ES-I3 (cell line): ENCODE measurements around the gene DNAH11.

ENCODE experiments used
- H3K36me3 ChIP-seq: 2 replicates; pipeline ENCODE4 v1.6.1; 2013; ENCODE audit warnings: mild to moderate bottlenecking, low read length, control low read depth, moderate library complexity; ENCODE audit not compliant: insufficient read depth
- H3K4me1 ChIP-seq: 2 replicates; pipeline ENCODE4 v1.6.1; 2013; ENCODE audit warnings: mild to moderate bottlenecking, control low read depth, low read length; ENCODE audit not compliant: insufficient read depth
- H3K9ac ChIP-seq: 2 replicates; pipeline ENCODE4 v1.6.1; 2013; ENCODE audit warnings: low read depth, mild to moderate bottlenecking, low read length, moderate library complexity
- H3K9me3 ChIP-seq: 2 replicates; pipeline ENCODE4 v1.6.1; 2013; ENCODE audit warnings: mild to moderate bottlenecking, low read length, moderate library complexity; ENCODE audit not compliant: control insufficient read depth, insufficient read depth

Gene DNAH11

DNA sequence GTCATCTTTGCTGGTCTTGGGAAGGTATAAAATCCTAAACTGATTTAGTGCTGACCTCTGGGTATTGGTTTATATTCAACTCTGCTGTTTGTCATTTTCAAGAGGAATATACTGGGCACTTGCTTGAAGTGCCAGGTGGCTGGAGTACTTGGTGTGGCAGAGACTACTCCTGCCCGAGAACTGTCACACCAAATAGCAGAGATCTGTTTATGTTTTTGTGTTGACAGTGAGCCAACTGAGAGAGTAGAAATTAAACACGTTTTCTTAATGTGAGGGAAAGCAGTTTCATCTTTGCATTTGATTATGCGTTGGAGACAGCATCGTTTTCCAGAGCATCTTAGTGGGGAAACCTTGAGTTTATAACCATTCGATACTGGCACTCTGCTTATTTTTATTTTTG lies 228.4 kb downstream of the DNAH11 start:
- peaks cover 29% of the 10 kb centered on the region for H3K4me1 ChIP-seq
- no peaks in the 10 kb centered on the region for H3K36me3 ChIP-seq

DNA sequence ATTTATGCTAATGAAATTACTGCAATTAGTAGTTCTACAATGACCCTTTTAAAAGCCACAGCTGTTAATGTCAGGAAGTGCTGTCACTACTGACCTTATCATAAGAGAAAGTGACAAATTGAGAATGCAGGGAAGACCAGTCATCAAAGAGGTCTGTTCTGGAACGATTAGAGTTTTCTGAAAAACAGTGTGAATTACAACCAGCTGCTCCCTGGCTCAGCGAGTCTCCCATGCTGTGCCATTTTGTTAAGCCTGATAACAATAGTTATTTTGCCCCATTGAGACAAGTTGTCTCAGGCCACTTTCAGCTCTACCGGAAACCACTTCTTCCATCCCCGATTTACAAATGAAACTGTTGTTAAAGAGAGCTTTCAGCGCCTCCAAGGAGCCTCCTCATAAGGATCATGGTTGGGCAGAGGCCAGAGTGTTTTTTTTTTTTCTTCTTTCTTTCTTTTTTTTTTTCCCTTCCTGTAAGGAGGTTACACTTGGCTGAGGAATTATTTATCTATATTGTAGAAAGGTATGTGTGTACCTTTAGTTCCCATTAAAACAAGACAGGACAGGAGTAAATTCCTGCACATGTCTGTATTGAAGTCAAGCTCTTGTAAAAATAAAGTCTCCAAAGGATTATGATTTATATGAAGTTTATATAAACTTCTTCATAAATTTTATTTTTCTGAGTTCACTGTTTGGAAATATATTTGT lies 229.2 kb downstream of the DNAH11 start:
- Histone ChIP-seq H3K4me1 (peaks cover 29% of the 10 kb centered on the region), H3K9ac (no peak overlapping the region), H3K36me3 (no peaks in the 10 kb centered on the region), H3K9me3 (no peaks in the 10 kb centered on the region)

More for the DNA sequence above, 228.4 kb downstream of the DNAH11 start:
- H3K9ac ChIP-seq: no peak overlapping the region
- H3K9me3 ChIP-seq: no peaks in the 10 kb centered on the region

DNA sequence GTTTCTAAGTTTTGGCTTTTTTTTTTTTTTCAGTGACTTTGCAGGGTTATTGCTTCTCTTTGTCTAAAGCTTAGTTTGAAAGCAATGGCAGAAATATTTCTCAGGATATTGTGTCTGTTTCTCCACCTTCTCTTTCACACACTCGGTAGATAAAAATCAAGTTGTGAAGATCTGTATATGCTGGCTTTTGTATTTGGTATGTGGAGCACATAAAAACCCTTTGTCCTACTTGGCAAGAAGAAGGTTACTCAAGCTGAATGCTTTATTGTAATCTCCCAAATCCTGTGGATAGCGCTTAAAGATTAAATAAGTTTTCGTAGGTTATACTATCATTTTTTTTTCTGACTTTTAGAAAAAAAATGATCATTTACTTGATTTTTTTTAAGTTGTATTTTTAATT lies 230.5 kb downstream of the DNAH11 start:
- Histone ChIP-seq H3K4me1 (peaks cover 29% of the 10 kb centered on the region), H3K36me3 (no peaks in the 10 kb centered on the region), H3K9me3 (no peaks in the 10 kb centered on the region), H3K9ac (no peak overlapping the region; the same call in 1 of the 2 replicates)

DNA sequence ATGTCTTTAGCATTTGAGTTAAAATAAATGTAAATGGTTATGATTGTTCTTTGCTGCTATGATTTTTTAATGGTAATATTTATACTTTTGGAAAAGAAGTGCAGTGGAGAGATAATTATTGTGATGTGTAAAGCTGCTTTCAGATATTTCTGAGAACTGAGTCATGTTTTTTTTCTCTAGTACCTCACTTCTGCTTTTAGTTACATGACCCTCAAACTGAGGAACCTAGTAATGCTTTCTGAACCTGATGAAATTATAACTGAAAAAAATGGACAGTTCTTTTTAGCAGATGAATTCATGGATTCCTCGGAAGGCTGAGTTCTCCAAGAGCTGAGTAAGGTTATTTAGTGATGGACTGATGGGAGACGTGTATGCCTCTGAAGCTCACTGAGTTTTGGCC lies 235.1 kb downstream of the DNAH11 start:
- no peaks in the 10 kb centered on the region for H3K36me3 ChIP-seq
- peaks cover 17% of the 10 kb centered on the region for H3K4me1 ChIP-seq
- no peak overlapping the region for H3K9ac ChIP-seq
- no peaks in the 10 kb centered on the region for H3K9me3 ChIP-seq

- peaks cover 11% of the 10 kb centered on the region for H3K4me1 ChIP-seq
- H3K9ac ChIP-seq: no peak overlapping the region
- H3K9me3 ChIP-seq: no peaks in the 10 kb centered on the region
- H3K36me3 ChIP-seq: no peaks in the 10 kb centered on the region
Observed at GRCh38 chr7:21778953-21779352, 236.1 kb downstream of the DNAH11 start.

GRCh38 chr7:21782996-21783395 lies 240.2 kb downstream of the DNAH11 start:
- no peaks in the 10 kb centered on the region for H3K36me3 ChIP-seq
- peaks cover 3% of the 10 kb centered on the region; the same call in 1 of the 2 replicates for H3K4me1 ChIP-seq
- no peak overlapping the region for H3K9ac ChIP-seq
- no peaks in the 10 kb centered on the region for H3K9me3 ChIP-seq

DNA sequence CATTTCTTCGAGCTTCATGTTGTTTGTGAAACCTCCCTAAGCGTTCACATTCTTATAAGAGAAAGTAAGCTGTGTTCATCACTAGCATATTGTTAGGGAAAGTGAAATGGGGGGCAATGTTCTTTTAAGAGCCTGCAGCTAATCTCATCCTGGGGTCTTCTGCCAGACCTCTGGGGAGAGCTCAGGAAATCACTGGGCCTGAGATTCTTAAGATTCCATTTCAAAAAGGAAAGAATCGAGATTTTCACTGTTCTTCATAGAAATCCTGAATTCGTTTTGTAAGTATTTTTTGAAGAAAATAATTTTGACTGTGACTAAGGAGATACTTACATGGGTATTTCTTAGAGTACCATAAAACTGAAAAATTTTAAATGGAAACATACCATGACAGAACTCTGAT lies 242.2 kb downstream of the DNAH11 start:
- Histone ChIP-seq H3K9ac (no peak overlapping the region), H3K9me3 (no peaks in the 10 kb centered on the region), H3K4me1 (no peaks in the 10 kb centered on the region), H3K36me3 (no peaks in the 10 kb centered on the region)

DNA sequence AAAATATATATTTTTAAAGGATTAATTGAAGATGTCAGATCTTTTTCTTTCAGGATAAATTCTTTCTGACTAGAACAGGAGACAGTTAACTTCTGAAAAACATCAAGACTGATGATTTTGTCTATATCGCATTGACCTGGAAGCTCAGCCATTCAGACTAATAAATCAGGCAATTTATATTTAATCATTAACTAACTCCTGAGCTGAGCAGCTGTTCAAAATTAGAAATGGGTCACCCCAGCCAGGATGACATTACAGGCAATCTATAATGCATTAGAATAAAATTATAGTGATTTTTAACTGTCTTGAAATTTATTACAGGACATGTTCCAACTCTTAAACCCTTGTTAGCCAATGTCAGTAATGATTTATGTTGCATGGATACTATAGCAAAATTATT lies 263.0 kb downstream of the DNAH11 start:
- no peaks in the 10 kb centered on the region for H3K9me3 ChIP-seq
- no peak overlapping the region for H3K9ac ChIP-seq
- no peaks in the 10 kb centered on the region for H3K4me1 ChIP-seq
- H3K36me3 ChIP-seq: no peaks in the 10 kb centered on the region

GRCh38 chr7:21806388-21806787 lies 263.5 kb downstream of the DNAH11 start:
- Histone ChIP-seq H3K4me1 (no peaks in the 10 kb centered on the region), H3K9ac (no peak overlapping the region), H3K36me3 (no peaks in the 10 kb centered on the region), H3K9me3 (no peaks in the 10 kb centered on the region)

- Histone ChIP-seq H3K9ac (no peak overlapping the region), H3K36me3 (no peaks in the 10 kb centered on the region), H3K4me1 (no peaks in the 10 kb centered on the region), H3K9me3 (no peaks in the 10 kb centered on the region)
Observed at GRCh38 chr7:21819048-21819447, 276.2 kb downstream of the DNAH11 start.

DNA sequence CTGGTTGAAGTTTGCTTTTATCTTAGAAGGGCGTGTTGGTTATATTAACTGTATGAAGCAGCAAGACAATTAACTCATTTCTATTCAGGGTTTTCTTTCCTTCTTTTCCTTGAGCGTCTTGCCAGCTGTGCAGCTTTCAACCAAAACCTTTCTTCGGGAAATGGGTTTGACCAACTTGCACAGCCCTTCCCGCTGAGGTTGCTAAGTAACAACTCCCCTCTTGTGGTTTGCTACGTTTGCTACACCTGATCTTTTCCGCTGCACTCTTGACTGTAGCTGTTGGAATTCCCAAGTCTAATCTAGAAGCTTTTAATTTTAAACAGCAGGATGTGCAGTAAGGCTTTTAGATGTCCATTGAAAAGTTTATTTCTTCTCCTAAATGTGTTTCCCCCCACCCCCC lies 286.0 kb downstream of the DNAH11 start:
- Histone ChIP-seq H3K9ac (no peak overlapping the region), H3K9me3 (no peaks in the 10 kb centered on the region)

GRCh38 chr7:21829731-21830130 lies 286.9 kb downstream of the DNAH11 start:
- Histone ChIP-seq H3K4me1 (no peaks in the 10 kb centered on the region; the same call in 1 of the 2 replicates), H3K36me3 (no peaks in the 10 kb centered on the region), H3K9me3 (no peaks in the 10 kb centered on the region), H3K9ac (no peak overlapping the region)

More for the DNA sequence above, 286.0 kb downstream of the DNAH11 start:
- H3K4me1 ChIP-seq: no peaks in the 10 kb centered on the region; the same call in 1 of the 2 replicates
- no peaks in the 10 kb centered on the region for H3K36me3 ChIP-seq

DNA sequence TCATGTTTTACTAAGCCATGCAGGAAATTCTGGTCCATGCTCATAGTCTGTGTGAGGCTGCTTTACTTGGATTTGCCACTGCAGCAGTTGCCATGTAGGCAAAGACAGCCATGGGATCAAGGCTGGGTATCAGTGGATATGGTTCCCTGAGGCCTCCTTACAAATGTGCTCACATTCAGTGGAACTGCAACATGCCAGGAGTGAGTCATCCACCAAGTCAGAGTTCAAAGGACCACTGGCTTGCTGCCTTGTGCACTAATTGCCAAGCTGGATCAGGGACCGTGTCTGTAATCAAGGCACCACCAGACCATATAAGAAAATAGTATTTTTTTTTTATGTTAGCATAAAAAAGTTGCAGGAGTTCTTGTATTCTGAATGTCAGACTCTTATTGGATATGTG lies 301.9 kb downstream of the DNAH11 start:
- H3K9me3 ChIP-seq: no peaks in the 10 kb centered on the region
- H3K4me1 ChIP-seq: no peaks in the 10 kb centered on the region
- H3K9ac ChIP-seq: no peak overlapping the region
- no peaks in the 10 kb centered on the region for H3K36me3 ChIP-seq

DNA sequence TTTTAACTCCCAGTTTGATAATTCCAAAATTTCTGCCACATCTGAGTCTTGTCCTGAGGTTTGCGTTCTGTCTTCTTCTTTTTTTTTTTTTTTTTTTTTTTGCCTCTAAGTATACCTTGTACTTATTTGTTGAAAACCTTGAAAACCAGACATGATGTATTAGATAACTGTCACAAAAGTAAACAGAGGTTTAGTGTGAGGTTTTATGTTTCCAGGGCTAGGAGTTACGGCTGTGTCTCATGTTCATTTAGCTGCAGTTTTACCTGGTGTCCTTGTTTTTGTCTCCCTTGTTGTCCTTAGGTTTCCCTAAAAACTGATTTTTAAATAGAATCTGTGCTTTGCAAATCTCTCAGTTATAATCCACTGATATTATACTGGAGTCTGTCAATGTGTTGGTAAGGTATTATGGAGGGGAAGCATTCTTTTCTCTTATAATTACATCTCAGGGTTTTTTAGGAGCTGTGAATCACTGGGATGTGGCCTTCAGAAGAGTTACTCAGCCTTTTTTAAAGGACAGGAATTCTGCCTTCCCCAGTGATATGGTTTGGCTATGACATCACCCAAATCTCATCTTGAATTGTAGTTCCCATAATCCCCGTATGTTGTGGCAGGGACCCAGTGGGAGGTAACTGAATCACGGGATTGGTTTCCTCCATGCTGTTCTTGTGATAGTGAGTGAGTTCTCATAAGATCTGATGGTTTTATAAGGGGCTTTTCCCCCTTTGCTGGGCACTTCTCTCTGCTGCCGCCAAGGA lies 307.9 kb downstream of the DNAH11 start:
- Histone ChIP-seq H3K9ac (no peak overlapping the region), H3K36me3 (no peaks in the 10 kb centered on the region), H3K4me1 (no peaks in the 10 kb centered on the region), H3K9me3 (no peaks in the 10 kb centered on the region)

DNA sequence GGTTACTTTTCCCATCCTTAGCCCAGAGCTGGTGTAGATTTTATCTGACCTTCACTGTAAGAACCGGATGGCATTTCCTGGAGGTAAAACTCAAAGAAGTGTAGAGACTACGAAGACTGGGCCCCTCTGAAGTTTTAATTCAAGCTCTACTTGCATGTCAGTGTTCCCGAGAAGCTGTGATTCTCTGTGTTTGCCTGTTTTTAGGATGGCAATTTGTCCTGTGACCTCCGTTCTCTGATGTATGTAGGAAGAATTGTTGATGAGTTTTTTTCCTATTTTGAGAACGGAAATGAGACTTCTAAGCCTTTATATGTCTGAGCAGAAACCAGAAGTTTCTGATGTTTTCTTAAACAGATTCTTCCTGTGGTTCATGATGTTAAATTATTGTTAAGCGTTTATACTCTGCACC lies 308.7 kb downstream of the DNAH11 start:
- no peaks in the 10 kb centered on the region for H3K9me3 ChIP-seq
- H3K36me3 ChIP-seq: no peaks in the 10 kb centered on the region
- H3K4me1 ChIP-seq: no peaks in the 10 kb centered on the region
- H3K9ac ChIP-seq: no peak overlapping the region
